ENCODE data around the gene ZNF436. TPM values are rescaled to one million over a fixed set of nuclear protein-coding genes. Genes with fewer than 3 reads are reported as not detected.

Gene ZNF436
- total and polyA plus RNA-seq, 9 of the 15 experiments (the other 6 are each of a cell fraction or from before 2014, with no cell fraction given): 2.1 to 11.3 (median 6.8) TPM

GRCh38 chr1:23395154-23395724, 25.6 kb upstream of the ZNF436 start:
- Histone ChIP-seq H3K27ac (ENCODE audit: extremely low read depth, low read depth, low read length) (no peak overlapping the region), H3K36me3 (ENCODE audit: control insufficient read depth, insufficient read depth, low read length) (no peaks in the 10 kb centered on the region), H4K20me1 (replicated peaks; ENCODE audit: control insufficient read depth, insufficient read depth, low read length) (no peaks in the 10 kb centered on the region), H3K9me1 (ENCODE audit: control insufficient read depth, insufficient read depth, low read length) (no peaks in the 10 kb centered on the region), H3K4me2 (ENCODE audit: insufficient read depth, low read length) (no peak overlapping the region), H3K4me3 (no peak overlapping the region), H3K9me3 (replicated peaks; ENCODE audit: control insufficient read depth, insufficient read depth, low read depth, low read length) (no peaks in the 10 kb centered on the region; the same call in 1 of the 2 replicates), H2AFZ (ENCODE audit: low read depth, low read length) (no peak overlapping the region), H3K27me3 (ENCODE audit: control insufficient read depth in 2 of 2, insufficient read depth in 2 of 2, low read length in 2 of 2) (peaks cover 0 to 5% of the 10 kb centered on the region in 2 experiments; a peak in 2 of 5 replicates), H3K9ac (ENCODE audit: insufficient read depth in 1 of 2, low read depth in 2 of 2, low read length in 2 of 2) (no peak overlapping the region), H3K4me1 (replicated peaks in 1 of 2; ENCODE audit: control insufficient read depth in 2 of 2, insufficient read depth in 2 of 2, low read length in 2 of 2) (peaks cover 4 to 15% of the 10 kb centered on the region in 2 experiments; a peak in 4 of 5 replicates), H3K79me2 (ENCODE audit: control insufficient read depth, insufficient read depth, low read length) (no peaks in the 10 kb centered on the region)
- TF ChIP-seq ZNF121 (CRISPR knock-in tag; conservative IDR thresholded peaks at IDR 0.05): 0 out of 2 replicates have a peak, but pooled peaks have one; percentile 13
- TF ChIP-seq, protein P1, sequence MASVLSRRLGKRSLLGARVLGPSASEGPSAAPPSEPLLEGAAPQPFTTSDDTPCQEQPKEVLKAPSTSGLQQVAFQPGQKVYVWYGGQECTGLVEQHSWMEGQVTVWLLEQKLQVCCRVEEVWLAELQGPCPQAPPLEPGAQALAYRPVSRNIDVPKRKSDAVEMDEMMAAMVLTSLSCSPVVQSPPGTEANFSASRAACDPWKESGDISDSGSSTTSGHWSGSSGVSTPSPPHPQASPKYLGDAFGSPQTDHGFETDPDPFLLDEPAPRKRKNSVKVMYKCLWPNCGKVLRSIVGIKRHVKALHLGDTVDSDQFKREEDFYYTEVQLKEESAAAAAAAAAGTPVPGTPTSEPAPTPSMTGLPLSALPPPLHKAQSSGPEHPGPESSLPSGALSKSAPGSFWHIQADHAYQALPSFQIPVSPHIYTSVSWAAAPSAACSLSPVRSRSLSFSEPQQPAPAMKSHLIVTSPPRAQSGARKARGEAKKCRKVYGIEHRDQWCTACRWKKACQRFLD (CRISPR knock-in tag; IDR thresholded peaks at IDR 0.05): no peak
- in situ Hi-C loops (cut with MboI) (no loop called here), intact Hi-C loops (cut with micrococcal nuclease) (no loop called here)
- no peak for DNase-seq (ENCODE audit: extremely low read depth in 1 of 4, low spot score in 3 of 4)
- ChIA-PET POLR2A (interaction anchor here (0.6 kb wide), 1 partner anchor 70 kb away, joined by 3 read pairs; no protein-coding TSS in a partner anchor), CTCF (ENCODE audit: low intra/inter-chr PET ratio) (no interaction called here)
- BruUV-seq (replicated peaks): no TSS peak
- no peak for ATAC-seq
- no peak for FAIRE-seq
- WGBS (ENCODE audit: insufficient coverage, low coverage, missing lambda C conversion rate): 39% methylated on average over 8 of the region's 8 CpGs

DNA sequence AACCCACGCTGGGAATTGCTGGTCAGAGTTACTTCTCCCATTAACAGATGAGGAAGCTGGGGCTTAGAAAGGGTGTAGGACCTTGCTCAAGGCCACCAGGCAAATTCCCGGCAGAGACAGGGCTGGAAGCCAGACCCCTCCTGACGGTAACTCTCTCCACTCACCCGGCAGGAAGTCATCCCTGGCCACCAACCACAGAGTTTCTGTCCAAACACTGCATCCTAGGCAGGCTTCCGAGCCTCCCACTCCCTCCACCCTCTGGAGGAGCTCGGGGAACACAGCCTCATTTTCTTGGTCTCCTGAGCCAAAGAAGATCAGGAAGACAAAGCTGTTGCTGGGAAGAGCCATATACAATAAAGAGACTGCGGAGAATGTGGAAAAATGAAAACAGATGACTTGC, 25.0 kb upstream of the ZNF436 start:
- no peaks in the 10 kb centered on the region for H3K79me2 ChIP-seq (ENCODE audit: control insufficient read depth, insufficient read depth, low read length)
- no peaks in the 10 kb centered on the region for H3K36me3 ChIP-seq (ENCODE audit: control insufficient read depth, insufficient read depth, low read length)
- ATAC-seq (peak; percentile 17; the same call in 1 of the 3 replicates), FAIRE-seq (no peak), DNase-seq (ENCODE audit: extremely low read depth in 1 of 4, low spot score in 3 of 4) (no peak)
- no TSS peak for BruUV-seq (replicated peaks)
- H3K9ac ChIP-seq (ENCODE audit: insufficient read depth in 1 of 2, low read depth in 2 of 2, low read length in 2 of 2): no peak overlapping the region
- peaks cover 4 to 19% of the 10 kb centered on the region in 2 experiments for H3K4me1 ChIP-seq (replicated peaks in 1 of 2; ENCODE audit: control insufficient read depth in 2 of 2, insufficient read depth in 2 of 2, low read length in 2 of 2)
- H3K9me1 ChIP-seq (ENCODE audit: control insufficient read depth, insufficient read depth, low read length): no peaks in the 10 kb centered on the region
- CTCF ChIA-PET (ENCODE audit: low intra/inter-chr PET ratio): no interaction called here
- WGBS (ENCODE audit: insufficient coverage, low coverage, missing lambda C conversion rate): 34% methylated on average over 7 of the region's 7 CpGs
- H3K9me3 ChIP-seq (replicated peaks; ENCODE audit: control insufficient read depth, insufficient read depth, low read depth, low read length): no peaks in the 10 kb centered on the region; the same call in 1 of the 2 replicates
- POLR2A ChIA-PET: interaction anchor here (0.6 to 1.5 kb wide), 3 partner anchors 8 to 70 kb away, joined by 3 to 9 read pairs (median 3); partner anchors contain the start of gene ZNF436
- intact Hi-C loops (cut with micrococcal nuclease) (no loop called here), in situ Hi-C loops (cut with MboI) (no loop called here)
- H3K4me2 ChIP-seq (ENCODE audit: insufficient read depth, low read length): no peak overlapping the region
- H2AFZ ChIP-seq (ENCODE audit: low read depth, low read length): peak overlapping the region; percentile 69
- no peak overlapping the region for H3K27ac ChIP-seq (ENCODE audit: extremely low read depth, low read depth, low read length)
- no peak overlapping the region for H3K4me3 ChIP-seq
- TF ChIP-seq PRMT5 (CRISPR knock-in tag; IDR thresholded peaks at IDR 0.05) (no peak), ZNF586 (CRISPR knock-in tag; conservative IDR thresholded peaks at IDR 0.05) (no peak), FOXM1 (IDR thresholded peaks at IDR 0.05; ENCODE audit: low read depth) (no peak), FOXM1 (CRISPR knock-in tag; IDR thresholded peaks at IDR 0.05; ENCODE audit: low read depth) (no peak), ERF (CRISPR knock-in tag; IDR thresholded peaks at IDR 0.05) (no peak), JUN (IDR thresholded peaks at IDR 0.05; ENCODE audit: borderline replicate concordance, low read depth, low read length) (no peak), JUN (CRISPR knock-in tag; IDR thresholded peaks at IDR 0.05; ENCODE audit: borderline replicate concordance) (no peak), NFIC (IDR thresholded peaks at IDR 0.05) (no peak), XRCC4 (IDR thresholded peaks at IDR 0.05; ENCODE audit: extremely low read depth, insufficient read depth, insufficient read length) (no peak)
- no peaks in the 10 kb centered on the region for H4K20me1 ChIP-seq (replicated peaks; ENCODE audit: control insufficient read depth, insufficient read depth, low read length)
- H3K27me3 ChIP-seq (ENCODE audit: control insufficient read depth in 2 of 2, insufficient read depth in 2 of 2, low read length in 2 of 2): peaks cover 0 to 5% of the 10 kb centered on the region in 2 experiments; a peak in 2 of 5 replicates
